ENCODE data around the gene ELP1.
"Not testable (repeated sequence)": the region's sequence is repeated elsewhere in the genome, so short reads cannot be mapped to it uniquely, and the experiment has no call there.

ELP1 gene

GRCh38 chr9:108897324-108898096 lies 36.4 kb downstream of the ELP1 start:
- no peak overlapping the region for H3K4me3 ChIP-seq (ENCODE audit: low read depth, low read length)
- H3K9ac ChIP-seq = no peak overlapping the region
- H3K27me3 ChIP-seq (ENCODE audit: control insufficient read depth, insufficient read depth, low read length) = no peaks in the 10 kb centered on the region
- H3K36me3 ChIP-seq (ENCODE audit: control insufficient read depth, insufficient read depth, low read length) = no peaks in the 10 kb centered on the region
- H3K4me1 ChIP-seq = no peaks in the 10 kb centered on the region
- TF ChIP-seq CTCF (IDR thresholded peaks at IDR 0.05) = no peak
- no peaks in the 10 kb centered on the region for H3K9me3 ChIP-seq (ENCODE audit: control insufficient read depth, low read length)
- no peak overlapping the region for H3K27ac ChIP-seq
- H3K79me2 ChIP-seq = no peaks in the 10 kb centered on the region
- no peak overlapping the region for H3K4me2 ChIP-seq (ENCODE audit: low read length)
- H2AFZ ChIP-seq = no peak overlapping the region

GRCh38 chr9:108894225-108894997 lies 39.5 kb downstream of the ELP1 start:
- Histone ChIP-seq H3K9ac (no peak overlapping the region), H3K9me3 (ENCODE audit: control insufficient read depth, low read length) (no peaks in the 10 kb centered on the region), H3K4me1 (no peaks in the 10 kb centered on the region), H3K27me3 (ENCODE audit: control insufficient read depth, insufficient read depth, low read length) (no peaks in the 10 kb centered on the region), H3K27ac (no peak overlapping the region), H3K4me3 (ENCODE audit: low read depth, low read length) (no peak overlapping the region), H3K36me3 (ENCODE audit: control insufficient read depth, insufficient read depth, low read length) (no peaks in the 10 kb centered on the region), H3K4me2 (ENCODE audit: low read length) (no peak overlapping the region), H3K79me2 (no peaks in the 10 kb centered on the region), H2AFZ (no peak overlapping the region)
- no peak for TF ChIP-seq CTCF (IDR thresholded peaks at IDR 0.05)

GRCh38 chr9:108889649-108890067 lies 44.3 kb downstream of the ELP1 start:
- no peak overlapping the region for H3K27ac ChIP-seq

GRCh38 chr9:108886594-108887271 lies 47.2 kb downstream of the ELP1 start:
- not testable (repeated sequence) for H3K36me3 ChIP-seq (ENCODE audit: control insufficient read depth, insufficient read depth, low read length)

More at GRCh38 chr9:108889649-108890067, 44.3 kb downstream of the ELP1 start:
- H3K9me3 ChIP-seq (ENCODE audit: control insufficient read depth, low read length) = no peaks in the 10 kb centered on the region
- H3K4me2 ChIP-seq (ENCODE audit: low read length) = no peak overlapping the region
- TF ChIP-seq CTCF (IDR thresholded peaks at IDR 0.05) = no peak
- H3K4me3 ChIP-seq (ENCODE audit: low read depth, low read length) = no peak overlapping the region
- H3K36me3 ChIP-seq (ENCODE audit: control insufficient read depth, insufficient read depth, low read length) = no peaks in the 10 kb centered on the region
- no peak overlapping the region for H3K9ac ChIP-seq
- H3K27me3 ChIP-seq (ENCODE audit: control insufficient read depth, insufficient read depth, low read length) = no peaks in the 10 kb centered on the region
- H3K4me1 ChIP-seq = no peaks in the 10 kb centered on the region
- H3K79me2 ChIP-seq = no peaks in the 10 kb centered on the region
- H2AFZ ChIP-seq = no peak overlapping the region

More at GRCh38 chr9:108886594-108887271, 47.2 kb downstream of the ELP1 start:
- not testable (repeated sequence) for H3K4me3 ChIP-seq (ENCODE audit: low read depth, low read length); H2AFZ ChIP-seq; H3K27ac ChIP-seq; H3K79me2 ChIP-seq; H3K27me3 ChIP-seq (ENCODE audit: control insufficient read depth, insufficient read depth, low read length); H3K9me3 ChIP-seq (ENCODE audit: control insufficient read depth, low read length); H3K4me2 ChIP-seq (ENCODE audit: low read length); H3K9ac ChIP-seq; H3K4me1 ChIP-seq

Measured in parathyroid adenoma (tissue), 2 donors.